ENCODE data around the gene CACYBP.

CACYBP gene

GRCh38 chr1:175034775-175035174 is 35.0 kb downstream of the CACYBP start:
- no peaks in the 10 kb centered on the region for H3K27me3 ChIP-seq (replicated peaks; ENCODE audit: control insufficient read depth, insufficient read depth, low read length)
- H3K36me3 ChIP-seq (ENCODE audit: control insufficient read depth, insufficient read depth, low read length) = no peaks in the 10 kb centered on the region
- TF ChIP-seq CTCF (IDR thresholded peaks at IDR 0.05; ENCODE audit: insufficient read depth, low read length, poor library complexity, severe bottlenecking) = no peak
- no peak overlapping the region for H3K4me3 ChIP-seq (replicated peaks; ENCODE audit: low read depth, low read length)
- DNase-seq (ENCODE audit: extremely low read depth, insufficient read length) = no peak

- Histone ChIP-seq H3K36me3 (ENCODE audit: control insufficient read depth, insufficient read depth, low read length) (no peaks in the 10 kb centered on the region), H3K4me3 (replicated peaks; ENCODE audit: low read depth, low read length) (no peak overlapping the region), H3K27me3 (replicated peaks; ENCODE audit: control insufficient read depth, insufficient read depth, low read length) (no peaks in the 10 kb centered on the region)
- no peak for DNase-seq (ENCODE audit: extremely low read depth, insufficient read length)
- no peak for TF ChIP-seq CTCF (IDR thresholded peaks at IDR 0.05; ENCODE audit: insufficient read depth, low read length, poor library complexity, severe bottlenecking)
Observed at GRCh38 chr1:175035865-175036264, 36.1 kb downstream of the CACYBP start.

- TF ChIP-seq CTCF (IDR thresholded peaks at IDR 0.05; ENCODE audit: insufficient read depth, low read length, poor library complexity, severe bottlenecking) = no peak
- no peak for DNase-seq (ENCODE audit: extremely low read depth, insufficient read length)
- no peaks in the 10 kb centered on the region for H3K36me3 ChIP-seq (ENCODE audit: control insufficient read depth, insufficient read depth, low read length)
- no peaks in the 10 kb centered on the region for H3K27me3 ChIP-seq (replicated peaks; ENCODE audit: control insufficient read depth, insufficient read depth, low read length)
- no peak overlapping the region for H3K4me3 ChIP-seq (replicated peaks; ENCODE audit: low read depth, low read length)
Observed at GRCh38 chr1:175036476-175036875, 36.7 kb downstream of the CACYBP start.

- TF ChIP-seq CTCF (IDR thresholded peaks at IDR 0.05; ENCODE audit: insufficient read depth, low read length, poor library complexity, severe bottlenecking) = no peak
- DNase-seq (ENCODE audit: extremely low read depth, insufficient read length) = no peak
- no peaks in the 10 kb centered on the region for H3K27me3 ChIP-seq (replicated peaks; ENCODE audit: control insufficient read depth, insufficient read depth, low read length)
- no peaks in the 10 kb centered on the region for H3K36me3 ChIP-seq (ENCODE audit: control insufficient read depth, insufficient read depth, low read length)
- H3K4me3 ChIP-seq (replicated peaks; ENCODE audit: low read depth, low read length) = no peak overlapping the region
Observed at GRCh38 chr1:175037416-175037815, 37.7 kb downstream of the CACYBP start.

GRCh38 chr1:175040324-175040879 is 40.7 kb downstream of the CACYBP start:
- H3K4me3 ChIP-seq (replicated peaks; ENCODE audit: low read depth, low read length) = no peak overlapping the region
- no peak for TF ChIP-seq CTCF (IDR thresholded peaks at IDR 0.05; ENCODE audit: insufficient read depth, low read length, poor library complexity, severe bottlenecking)
- H3K36me3 ChIP-seq (ENCODE audit: control insufficient read depth, insufficient read depth, low read length) = no peaks in the 10 kb centered on the region
- H3K27me3 ChIP-seq (replicated peaks; ENCODE audit: control insufficient read depth, insufficient read depth, low read length) = no peaks in the 10 kb centered on the region
- no peak for DNase-seq (ENCODE audit: extremely low read depth, insufficient read length)

- no peak for TF ChIP-seq CTCF (IDR thresholded peaks at IDR 0.05; ENCODE audit: insufficient read depth, low read length, poor library complexity, severe bottlenecking)
- Histone ChIP-seq H3K36me3 (ENCODE audit: control insufficient read depth, insufficient read depth, low read length) (no peaks in the 10 kb centered on the region), H3K27me3 (replicated peaks; ENCODE audit: control insufficient read depth, insufficient read depth, low read length) (no peaks in the 10 kb centered on the region), H3K4me3 (replicated peaks; ENCODE audit: low read depth, low read length) (no peak overlapping the region)
- no peak for DNase-seq (ENCODE audit: extremely low read depth, insufficient read length)
Observed at GRCh38 chr1:175042650-175043049, 42.9 kb downstream of the CACYBP start.
